Omental fat pad (tissue), 4 donors: ENCODE data around the gene CFAP77. TPM values are rescaled to one million over a fixed set of nuclear protein-coding genes. Genes with fewer than 3 reads are reported as not detected.

Experiments
- ATAC-seq: fragments of 150-250 bp; one replicate; pipeline ENCODE4 v1.9.1; 2016; ENCODE audit warnings: mild to moderate bottlenecking, moderate library complexity; ENCODE audit not compliant: low FRiP score
- DNase-seq: peaks from one replicate; pipeline ENCODE4 v3.0.0-alpha.2; 2019; ENCODE audit warnings: low spot score
- total RNA-seq, 4 donors: library from RNA; depleted of rRNA; stranded (reverse); fragments of >200 nt; gene quantifications; one replicate each; pipeline ENCODE4 v1.1.0, GENCODE V29; 2016
- TF ChIP-seq, protein P1 (sequence below), 3 donors: fragments of 450-650 bp; IDR thresholded peaks; one replicate each; pipeline ENCODE4 v1.5.1; 2016 to 2017; ENCODE audit warnings: antibody characterized with exemption in 3 of 3, mild to moderate bottlenecking in 3 of 3, moderate library complexity in 2 of 3

CFAP77 gene
- total RNA-seq, 4 donors from 2014 or later = not detected

DNA sequence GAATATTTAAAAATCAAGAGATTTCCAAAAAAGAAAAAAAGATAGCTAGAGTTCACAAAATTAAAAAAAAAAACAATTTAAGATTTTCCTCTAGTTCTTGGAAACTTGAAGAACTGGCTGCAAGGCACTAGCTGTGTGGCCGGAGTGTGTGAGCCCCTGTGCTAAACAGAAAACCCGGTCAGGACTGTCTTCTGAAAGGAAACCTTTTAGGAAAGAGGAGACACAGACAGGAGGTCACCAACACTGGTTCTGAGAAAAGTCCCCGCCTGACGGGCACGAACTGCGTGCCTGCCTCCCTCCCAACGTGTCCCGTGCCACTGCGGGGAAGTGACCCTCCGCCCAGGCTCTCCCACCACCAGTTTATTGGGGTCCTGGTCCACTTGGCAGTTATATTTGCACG is 18.6 kb upstream of the CFAP77 start:
- ATAC-seq (no peak), DNase-seq (no peak)
- TF ChIP-seq, protein P1, sequence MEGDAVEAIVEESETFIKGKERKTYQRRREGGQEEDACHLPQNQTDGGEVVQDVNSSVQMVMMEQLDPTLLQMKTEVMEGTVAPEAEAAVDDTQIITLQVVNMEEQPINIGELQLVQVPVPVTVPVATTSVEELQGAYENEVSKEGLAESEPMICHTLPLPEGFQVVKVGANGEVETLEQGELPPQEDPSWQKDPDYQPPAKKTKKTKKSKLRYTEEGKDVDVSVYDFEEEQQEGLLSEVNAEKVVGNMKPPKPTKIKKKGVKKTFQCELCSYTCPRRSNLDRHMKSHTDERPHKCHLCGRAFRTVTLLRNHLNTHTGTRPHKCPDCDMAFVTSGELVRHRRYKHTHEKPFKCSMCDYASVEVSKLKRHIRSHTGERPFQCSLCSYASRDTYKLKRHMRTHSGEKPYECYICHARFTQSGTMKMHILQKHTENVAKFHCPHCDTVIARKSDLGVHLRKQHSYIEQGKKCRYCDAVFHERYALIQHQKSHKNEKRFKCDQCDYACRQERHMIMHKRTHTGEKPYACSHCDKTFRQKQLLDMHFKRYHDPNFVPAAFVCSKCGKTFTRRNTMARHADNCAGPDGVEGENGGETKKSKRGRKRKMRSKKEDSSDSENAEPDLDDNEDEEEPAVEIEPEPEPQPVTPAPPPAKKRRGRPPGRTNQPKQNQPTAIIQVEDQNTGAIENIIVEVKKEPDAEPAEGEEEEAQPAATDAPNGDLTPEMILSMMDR (IDR thresholded peaks at IDR 0.05) = no peak

DNA sequence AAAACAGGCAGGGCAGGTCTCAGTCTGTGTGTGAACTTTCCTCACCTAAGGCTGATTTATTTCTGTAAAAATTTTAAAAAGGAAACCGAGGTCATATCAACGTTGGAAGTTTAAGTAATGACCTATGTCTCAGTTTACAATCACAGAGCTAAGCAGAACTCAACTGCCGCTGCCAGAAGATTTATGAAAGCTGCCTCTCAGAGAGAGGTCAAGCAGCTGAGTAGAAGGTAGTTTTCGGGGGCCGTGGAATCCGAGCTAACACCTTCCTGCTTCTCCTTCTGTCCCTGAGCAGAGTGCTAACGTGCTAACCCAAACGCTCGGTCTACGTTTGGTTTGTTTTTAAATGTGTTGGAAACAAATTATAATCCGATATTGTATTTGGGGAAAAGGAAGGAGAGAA is 14.5 kb upstream of the CFAP77 start:
- no peak for DNase-seq
- TF ChIP-seq, protein P1 (IDR thresholded peaks at IDR 0.05) = no peak

DNA sequence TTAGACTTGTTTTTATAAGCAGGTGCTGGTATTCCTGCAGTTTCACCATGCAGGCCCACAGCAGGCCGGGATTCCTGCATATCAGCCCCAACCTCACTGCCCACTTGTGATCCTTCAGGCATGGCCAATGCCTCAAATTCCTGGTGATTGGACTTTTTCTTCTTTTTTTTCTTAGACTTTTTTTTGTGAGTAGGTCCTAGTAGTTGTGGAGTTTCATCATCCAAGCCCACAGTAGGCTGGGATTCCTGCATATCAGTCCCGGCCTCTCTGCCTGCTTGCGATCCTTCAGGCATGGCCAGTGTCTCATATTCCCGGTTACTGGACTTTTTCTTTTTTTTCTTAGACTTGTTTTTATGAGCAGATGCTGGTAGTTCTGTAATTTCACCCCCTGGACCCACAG is 8.2 kb upstream of the CFAP77 start:
- ATAC-seq (no peak), DNase-seq (no peak)
- TF ChIP-seq, protein P1 (IDR thresholded peaks at IDR 0.05) = no peak

More for the DNA sequence above, 14.5 kb upstream of the CFAP77 start:
- ATAC-seq = no peak

DNA sequence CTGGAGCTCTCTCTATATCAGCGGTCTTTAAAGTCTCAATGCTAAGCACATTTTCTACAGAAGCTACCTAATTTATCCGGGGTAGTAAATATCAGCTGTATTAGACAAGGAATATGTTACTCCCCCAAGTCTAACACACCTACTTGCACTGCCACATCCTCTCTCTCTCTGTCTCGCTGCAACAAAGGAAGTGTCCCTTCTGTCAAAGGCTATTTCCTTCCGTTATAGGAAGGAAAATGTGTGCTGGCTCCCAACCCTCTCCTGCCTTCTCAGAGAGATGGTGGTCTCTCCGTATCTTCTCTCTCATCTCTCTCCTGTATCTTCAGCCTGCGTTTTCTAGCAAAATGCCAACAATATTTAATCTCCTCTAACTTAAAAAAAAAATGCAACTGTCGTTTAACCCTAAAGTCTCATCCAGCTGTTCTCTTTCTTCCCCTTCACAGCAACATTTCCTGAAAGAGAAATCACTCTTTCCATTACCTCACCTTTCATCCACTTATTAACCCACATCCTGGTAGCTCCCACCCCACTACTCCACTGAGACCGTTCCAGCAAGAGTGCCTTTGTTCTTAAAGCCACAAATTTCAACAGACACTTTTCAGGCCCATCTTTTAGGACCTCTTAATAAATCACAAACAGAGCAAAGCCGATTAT is 5.7 kb upstream of the CFAP77 start:
- ATAC-seq (no peak), DNase-seq (no peak)
- TF ChIP-seq, protein P1 (IDR thresholded peaks at IDR 0.05) = no peak

DNA sequence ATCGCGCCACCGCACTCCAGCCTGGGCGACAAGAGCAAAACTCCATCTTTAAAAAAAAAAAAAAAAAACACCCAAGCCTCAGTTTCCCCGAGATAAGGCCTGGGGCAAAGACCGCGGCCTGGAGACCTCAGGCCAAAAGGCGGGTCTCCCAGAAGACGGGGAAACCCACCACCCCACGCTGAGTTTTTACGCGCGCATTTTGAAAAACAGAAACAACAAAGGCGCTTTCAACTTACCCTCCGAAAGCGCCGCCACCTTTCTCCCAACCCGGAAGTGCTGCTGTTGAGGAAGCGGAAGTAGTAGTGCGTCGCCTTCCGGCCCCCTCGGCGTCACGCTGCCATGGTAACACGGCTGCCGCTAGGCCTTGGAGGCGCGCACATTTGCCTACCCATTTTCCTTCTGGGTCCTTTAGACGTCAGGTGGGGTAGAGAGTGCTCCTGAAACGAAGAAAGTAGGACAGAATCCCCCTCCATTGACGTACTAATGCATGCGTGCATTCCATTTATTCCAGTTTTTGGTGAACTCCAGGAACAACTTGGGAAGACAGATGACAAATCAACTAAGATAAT is 3.4 kb upstream of the CFAP77 start, which contains the start of gene TTF1:
Gene TTF1 (minus strand): TSS at position 287 of the 569 bp plus-strand sequence. CDS start 4,019 bp downstream, outside the sequence.
- DNase-seq (peak; percentile 82), ATAC-seq (peak; percentile 83)
- TF ChIP-seq, protein P1 (IDR thresholded peaks at IDR 0.05) = no peak

DNA sequence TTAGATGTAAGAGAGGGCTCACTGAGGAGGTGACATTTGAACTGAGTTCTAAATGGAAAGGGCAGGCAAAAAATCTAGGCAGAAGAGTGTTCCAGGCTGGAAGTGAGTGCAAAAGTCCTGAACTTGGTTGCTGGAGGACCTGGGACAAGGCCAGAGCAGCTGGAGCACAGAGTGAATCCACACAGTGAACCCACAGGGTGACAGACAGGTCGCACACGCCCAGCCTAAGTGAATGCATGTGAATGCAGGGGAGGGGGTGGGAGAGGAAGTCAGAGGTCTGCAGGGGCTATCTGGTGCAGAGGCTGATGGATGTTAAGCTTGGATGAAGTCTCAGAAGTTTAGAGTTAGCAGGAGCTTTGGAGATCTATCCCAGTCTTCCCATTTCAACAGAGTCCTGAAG is 2.8 kb upstream of the CFAP77 start:
- TF ChIP-seq, protein P1 (IDR thresholded peaks at IDR 0.05) = no peak
- DNase-seq = no peak
- no peak for ATAC-seq

DNA sequence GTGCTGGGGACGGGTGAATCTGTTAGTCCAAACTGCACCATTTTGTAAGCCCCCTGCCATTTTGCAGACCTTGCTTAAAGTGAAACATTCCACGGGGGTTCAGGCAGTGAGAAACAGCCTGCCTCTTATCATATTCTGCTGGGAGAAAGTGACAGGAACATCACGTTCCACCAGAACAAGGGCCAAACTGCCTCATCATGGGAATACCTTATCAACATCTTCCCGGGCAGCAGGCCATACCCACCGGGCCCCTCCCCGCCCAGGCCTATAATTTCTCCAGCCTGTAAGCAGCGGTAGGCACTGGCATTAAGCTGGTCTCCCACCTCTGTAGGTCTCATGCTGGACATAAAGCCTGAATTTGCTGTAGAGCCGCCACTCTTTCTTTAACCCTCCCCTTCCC is 1.5 kb upstream of the CFAP77 start:
- ATAC-seq (no peak), DNase-seq (no peak)
- TF ChIP-seq, protein P1 (IDR thresholded peaks at IDR 0.05) = no peak
